ENCODE results near the gene SPINT2. TPM values are rescaled to one million over a fixed set of nuclear protein-coding genes. Genes with fewer than 3 reads are reported as not detected.

SPINT2 gene
- total RNA-seq, 1 donor from 2014 or later: 71.0 TPM

DNA sequence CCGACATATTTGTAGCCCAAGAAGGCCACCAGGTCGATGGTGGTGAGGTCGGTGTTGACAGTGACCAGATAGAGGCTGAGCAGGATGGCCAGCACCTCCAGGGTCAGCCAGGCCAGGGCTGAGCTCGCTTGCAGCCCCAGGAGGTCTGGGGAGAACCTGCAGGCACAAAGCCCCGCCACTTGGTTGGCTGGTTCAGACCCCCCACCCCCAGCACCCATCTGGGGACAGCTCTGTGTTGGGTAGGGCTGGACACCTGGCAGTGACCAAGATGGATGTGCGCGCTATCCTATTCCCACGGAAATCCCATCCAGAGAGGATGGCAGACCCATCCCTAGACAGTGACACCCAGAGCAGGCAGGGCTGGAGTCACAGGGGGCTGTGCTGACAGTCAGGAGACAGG is 43.2 kb downstream of the SPINT2 start:
- peaks cover 2% of the 10 kb centered on the region for H3K36me3 Mint-ChIP-seq
- peaks cover 15% of the 10 kb centered on the region for H3F3A ChIP-seq (ENCODE audit: low read depth)
- no peak overlapping the region for H3K4me3 ChIP-seq
- no peaks in the 10 kb centered on the region for H3K4me1 Mint-ChIP-seq
- H4K20me1 ChIP-seq (ENCODE audit: low read depth): peaks cover 3% of the 10 kb centered on the region
- H3K9ac ChIP-seq: no peak overlapping the region
- no peaks in the 10 kb centered on the region for H3K36me3 ChIP-seq
- no peaks in the 10 kb centered on the region for H3K79me2 ChIP-seq (ENCODE audit: low read depth)
- TF ChIP-seq EZH2phosphoT487 (IDR thresholded peaks at IDR 0.05) (no peak), EZH2 (IDR thresholded peaks at IDR 0.05) (no peak)
- TF ChIP-seq, protein P1, sequence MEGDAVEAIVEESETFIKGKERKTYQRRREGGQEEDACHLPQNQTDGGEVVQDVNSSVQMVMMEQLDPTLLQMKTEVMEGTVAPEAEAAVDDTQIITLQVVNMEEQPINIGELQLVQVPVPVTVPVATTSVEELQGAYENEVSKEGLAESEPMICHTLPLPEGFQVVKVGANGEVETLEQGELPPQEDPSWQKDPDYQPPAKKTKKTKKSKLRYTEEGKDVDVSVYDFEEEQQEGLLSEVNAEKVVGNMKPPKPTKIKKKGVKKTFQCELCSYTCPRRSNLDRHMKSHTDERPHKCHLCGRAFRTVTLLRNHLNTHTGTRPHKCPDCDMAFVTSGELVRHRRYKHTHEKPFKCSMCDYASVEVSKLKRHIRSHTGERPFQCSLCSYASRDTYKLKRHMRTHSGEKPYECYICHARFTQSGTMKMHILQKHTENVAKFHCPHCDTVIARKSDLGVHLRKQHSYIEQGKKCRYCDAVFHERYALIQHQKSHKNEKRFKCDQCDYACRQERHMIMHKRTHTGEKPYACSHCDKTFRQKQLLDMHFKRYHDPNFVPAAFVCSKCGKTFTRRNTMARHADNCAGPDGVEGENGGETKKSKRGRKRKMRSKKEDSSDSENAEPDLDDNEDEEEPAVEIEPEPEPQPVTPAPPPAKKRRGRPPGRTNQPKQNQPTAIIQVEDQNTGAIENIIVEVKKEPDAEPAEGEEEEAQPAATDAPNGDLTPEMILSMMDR (IDR thresholded peaks at IDR 0.05): no peak
- no peak for DNase-seq (ENCODE audit: low spot score)
- H3K4me2 ChIP-seq: no peak overlapping the region
- H3K9me3 ChIP-seq (ENCODE audit: low read depth): no peaks in the 10 kb centered on the region
- H3K27ac ChIP-seq: no peak overlapping the region
- no peaks in the 10 kb centered on the region for H3K9me3 Mint-ChIP-seq
- peaks cover 5% of the 10 kb centered on the region for H3K4me1 ChIP-seq
- peaks cover 17% of the 10 kb centered on the region for H3K27me3 ChIP-seq
- H3K4me3 Mint-ChIP-seq: no peak overlapping the region
- peaks cover 4% of the 10 kb centered on the region for H3K27me3 Mint-ChIP-seq (ENCODE audit: insufficient read depth, low read depth)
- H3K27ac Mint-ChIP-seq: no peak overlapping the region
- no peak overlapping the region for H2AFZ ChIP-seq (replicated peaks)

DNA sequence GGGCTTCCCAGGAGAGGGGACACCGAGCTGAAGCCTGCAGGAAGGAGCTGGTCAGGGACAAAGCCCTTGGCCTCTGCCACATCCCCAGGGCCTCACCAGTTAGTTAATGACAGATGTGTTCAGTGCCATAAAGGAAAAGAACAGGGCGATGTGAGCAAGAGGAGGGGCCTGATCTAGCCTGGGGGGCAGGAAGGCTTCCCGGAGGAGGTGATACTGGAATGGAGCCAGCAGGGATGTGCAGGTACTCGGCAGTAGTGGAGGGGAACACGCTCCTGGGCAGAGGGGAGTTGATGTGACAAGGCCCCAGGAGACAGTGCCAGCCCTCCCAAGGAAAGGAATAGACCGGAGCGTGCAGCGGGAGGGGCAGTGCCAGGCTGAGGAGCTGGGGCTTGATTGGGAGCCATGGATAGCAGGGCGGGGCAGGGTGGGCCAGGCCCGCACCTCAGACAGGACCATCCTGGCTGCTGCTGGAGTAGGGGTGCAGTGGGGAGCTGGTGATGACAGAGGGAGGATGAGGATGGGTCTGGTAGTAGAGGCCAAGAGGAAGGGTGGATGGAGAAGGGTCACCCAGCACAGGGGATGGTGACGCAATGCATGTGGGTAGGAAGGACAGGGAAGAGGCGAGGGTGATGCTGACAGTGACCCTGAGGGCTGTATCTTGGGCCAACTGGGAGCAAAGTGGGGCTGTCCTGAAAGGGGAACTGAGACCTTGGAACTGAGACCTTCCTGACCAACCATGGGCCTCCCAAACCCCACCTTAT is 43.8 kb downstream of the SPINT2 start:
- no peaks in the 10 kb centered on the region for H3K79me2 ChIP-seq (ENCODE audit: low read depth)
- no peaks in the 10 kb centered on the region for H3K9me3 ChIP-seq (ENCODE audit: low read depth)
- H3K27ac ChIP-seq: no peak overlapping the region
- H3K4me3 ChIP-seq: no peak overlapping the region
- H3K36me3 ChIP-seq: no peaks in the 10 kb centered on the region
- H3F3A ChIP-seq (ENCODE audit: low read depth): peaks cover 15% of the 10 kb centered on the region
- no peak for TF ChIP-seq EZH2phosphoT487 (IDR thresholded peaks at IDR 0.05)
- TF ChIP-seq, protein P1 (IDR thresholded peaks at IDR 0.05): no peak
- no peak for TF ChIP-seq EZH2 (IDR thresholded peaks at IDR 0.05)
- peaks cover 3% of the 10 kb centered on the region for H4K20me1 ChIP-seq (ENCODE audit: low read depth)
- DNase-seq (ENCODE audit: low spot score): no peak
- Mint-ChIP-seq H3K36me3 (peaks cover 2% of the 10 kb centered on the region), H3K27me3 (ENCODE audit: insufficient read depth, low read depth) (peaks cover 4% of the 10 kb centered on the region), H3K4me3 (no peak overlapping the region), H3K4me1 (no peaks in the 10 kb centered on the region), H3K9me3 (no peaks in the 10 kb centered on the region), H3K27ac (no peak overlapping the region)
- H3K27me3 ChIP-seq: peaks cover 14% of the 10 kb centered on the region
- no peak overlapping the region for H2AFZ ChIP-seq (replicated peaks)
- H3K4me2 ChIP-seq: no peak overlapping the region
- peaks cover 5% of the 10 kb centered on the region for H3K4me1 ChIP-seq
- H3K9ac ChIP-seq: no peak overlapping the region

- H4K20me1 ChIP-seq (ENCODE audit: low read depth): peaks cover 3% of the 10 kb centered on the region
- H3K9me3 ChIP-seq (ENCODE audit: low read depth): no peaks in the 10 kb centered on the region
- H3K27ac ChIP-seq: no peak overlapping the region
- no peak overlapping the region for H3K27ac Mint-ChIP-seq
- no peaks in the 10 kb centered on the region for H3K9me3 Mint-ChIP-seq
- peaks cover 5% of the 10 kb centered on the region for H3K27me3 ChIP-seq
- H3K36me3 Mint-ChIP-seq: peaks cover 2% of the 10 kb centered on the region
- H3K79me2 ChIP-seq (ENCODE audit: low read depth): peaks cover under 1% of the 10 kb centered on the region
- TF ChIP-seq EZH2 (IDR thresholded peaks at IDR 0.05): no peak
- TF ChIP-seq, protein P1 (IDR thresholded peaks at IDR 0.05): no peak
- TF ChIP-seq EZH2phosphoT487 (IDR thresholded peaks at IDR 0.05): no peak
- peaks cover 5% of the 10 kb centered on the region for H3K4me1 Mint-ChIP-seq
- no peak for DNase-seq (ENCODE audit: low spot score)
- peaks cover 6% of the 10 kb centered on the region for H3K27me3 Mint-ChIP-seq (ENCODE audit: insufficient read depth, low read depth)
- no peak overlapping the region for H3K4me3 Mint-ChIP-seq
- H3K4me2 ChIP-seq: no peak overlapping the region
- H2AFZ ChIP-seq (replicated peaks): no peak overlapping the region
- no peak overlapping the region for H3K4me3 ChIP-seq
- H3F3A ChIP-seq (ENCODE audit: low read depth): peaks cover 15% of the 10 kb centered on the region
- H3K9ac ChIP-seq: no peak overlapping the region
- peaks cover 5% of the 10 kb centered on the region for H3K4me1 ChIP-seq
- H3K36me3 ChIP-seq: no peaks in the 10 kb centered on the region
Measured at GRCh38 chr19:38308926-38309614, 44.7 kb downstream of the SPINT2 start.
